Measurements from ENCODE around the gene TOMM34.
A peak's percentile ranks its signal among the peaks of the same experiment; 100 is the strongest.

Gene TOMM34

DNA sequence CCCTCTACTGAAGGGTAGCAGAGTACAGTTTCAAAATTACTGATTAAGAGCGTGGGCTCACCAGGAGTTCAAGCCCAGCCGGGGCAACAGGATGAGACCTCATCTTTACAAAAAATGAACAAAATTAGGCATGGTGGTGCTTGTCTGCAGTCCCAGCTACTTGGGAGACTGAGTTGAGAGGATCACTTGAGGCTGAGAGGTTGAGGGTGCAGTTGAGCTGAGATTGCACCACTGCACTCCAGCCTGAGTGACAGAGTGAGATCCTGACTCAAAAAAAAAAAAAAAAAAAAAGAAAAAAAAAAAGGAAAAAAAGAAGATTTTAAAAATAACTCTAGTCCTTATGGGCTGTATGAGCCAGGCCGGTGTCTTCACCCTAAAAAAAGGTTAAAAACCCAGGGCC, 31.6 kb downstream of the TOMM34 start:
- no peak for DNase-seq

DNA sequence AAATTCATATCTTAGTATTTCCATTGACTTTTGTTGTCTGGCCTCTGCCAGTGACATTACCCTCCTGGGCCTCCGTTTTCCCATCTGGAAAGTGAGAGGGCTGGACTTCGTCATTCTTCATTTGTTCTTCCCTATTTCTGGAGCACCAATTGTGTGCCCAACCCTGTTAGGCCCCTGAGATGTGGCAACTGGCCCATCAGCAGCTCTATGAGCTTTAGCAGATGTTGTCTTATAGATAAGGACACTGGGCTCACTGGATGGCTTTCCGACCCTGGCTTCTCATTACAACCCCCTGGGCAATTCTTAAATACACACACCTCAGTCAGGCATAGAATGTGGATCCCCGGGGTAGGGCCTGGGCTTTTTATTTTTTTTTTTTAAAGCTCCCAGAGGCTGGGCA, 35.7 kb downstream of the TOMM34 start:
- no peak for DNase-seq

DNA sequence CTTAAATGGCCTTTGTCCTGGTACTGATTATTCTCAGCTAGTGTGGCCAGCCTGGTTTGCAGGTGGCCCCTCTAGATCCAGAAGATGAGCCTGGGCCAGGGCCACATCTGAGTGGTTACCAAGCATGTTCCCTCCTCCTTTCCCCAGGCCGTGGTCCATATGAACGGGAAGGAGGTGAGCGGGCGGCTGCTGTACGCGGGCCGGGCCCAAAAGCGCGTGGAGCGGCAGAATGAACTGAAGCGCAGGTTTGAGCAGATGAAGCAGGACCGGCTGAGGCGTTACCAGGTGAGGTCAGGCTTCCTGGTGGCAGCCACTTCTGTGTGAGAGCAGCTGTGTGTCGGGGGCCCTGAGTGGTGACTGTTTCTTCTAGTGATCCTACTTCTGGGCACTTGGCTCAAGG, 38.8 kb downstream of the TOMM34 start:
- no peak for DNase-seq

DNA sequence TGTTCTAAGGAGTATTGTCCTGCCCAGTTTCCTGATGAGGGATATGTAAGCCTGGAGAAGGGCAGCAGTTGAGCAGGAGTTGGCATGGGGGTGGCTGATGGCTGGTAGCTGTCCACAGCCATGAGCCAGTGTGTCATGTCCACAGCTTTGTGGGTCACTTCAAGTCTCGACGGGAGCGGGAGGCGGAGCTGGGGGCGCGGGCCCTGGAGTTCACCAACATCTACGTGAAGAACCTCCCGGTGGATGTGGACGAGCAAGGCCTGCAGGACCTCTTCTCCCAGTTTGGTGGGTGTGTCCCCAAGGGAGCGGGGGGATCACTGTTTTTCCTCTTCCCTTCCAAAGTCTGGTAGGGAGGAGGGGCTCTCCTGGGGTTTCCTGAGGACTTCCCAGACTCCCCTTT, 41.4 kb downstream of the TOMM34 start:
- no peak for DNase-seq

DNA sequence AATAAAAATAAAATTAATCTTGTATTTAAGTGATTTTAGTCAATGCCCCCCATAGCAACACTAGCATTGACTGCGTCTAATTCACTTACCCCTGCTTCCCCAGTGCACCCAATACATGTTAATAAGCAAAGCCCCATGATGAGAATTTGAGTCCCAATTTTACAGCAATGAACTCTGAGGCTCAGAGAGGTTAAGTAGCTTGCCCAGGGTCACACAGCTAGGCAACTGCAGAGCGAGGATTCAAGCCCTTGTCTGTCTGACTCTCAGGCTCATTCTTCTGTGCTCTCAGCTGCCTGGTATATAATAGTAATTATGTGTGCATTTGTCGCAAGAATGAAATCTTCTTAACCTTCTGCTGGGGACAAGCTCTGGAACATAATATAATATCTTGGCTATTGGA, 41.9 kb downstream of the TOMM34 start:
- DNase-seq: no peak

DNA sequence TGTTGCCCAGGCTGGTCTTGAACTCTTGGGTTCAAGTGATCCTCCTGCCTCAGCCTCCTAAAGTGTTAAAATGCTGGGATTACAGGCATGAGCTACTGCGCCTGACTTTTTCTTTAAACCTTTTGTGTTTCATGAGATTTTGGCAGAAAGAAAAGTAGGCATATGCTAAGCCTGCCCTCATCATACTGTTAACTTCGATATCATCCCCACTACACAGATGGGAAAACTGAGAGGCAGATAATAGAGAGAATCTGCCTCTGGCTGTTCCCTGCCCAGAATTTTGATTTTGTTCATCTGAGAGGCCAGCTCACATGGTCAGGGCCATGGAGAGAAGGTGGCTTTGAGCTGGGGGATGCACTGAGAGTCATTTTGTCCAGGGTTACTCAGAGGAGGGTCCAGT, 42.8 kb downstream of the TOMM34 start:
- no peak for DNase-seq

DNA sequence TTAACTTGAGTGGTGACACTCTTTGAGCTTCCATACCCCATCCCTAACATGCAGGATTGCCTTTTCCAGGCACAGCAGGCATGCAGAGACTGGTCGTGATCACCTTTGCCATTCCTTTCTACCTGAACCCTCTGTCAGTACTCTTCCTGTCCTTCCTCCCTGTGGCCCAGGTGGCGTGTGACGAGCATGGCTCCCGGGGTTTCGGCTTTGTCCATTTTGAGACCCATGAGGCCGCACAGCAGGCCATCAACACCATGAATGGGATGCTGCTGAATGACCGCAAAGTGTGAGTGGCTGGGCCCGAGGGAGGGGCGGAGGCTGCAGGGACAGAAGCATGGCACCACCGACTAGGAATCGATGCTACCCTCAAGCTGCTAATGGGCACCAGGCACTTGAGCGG, 43.6 kb downstream of the TOMM34 start:
- DNase-seq: no peak

DNA sequence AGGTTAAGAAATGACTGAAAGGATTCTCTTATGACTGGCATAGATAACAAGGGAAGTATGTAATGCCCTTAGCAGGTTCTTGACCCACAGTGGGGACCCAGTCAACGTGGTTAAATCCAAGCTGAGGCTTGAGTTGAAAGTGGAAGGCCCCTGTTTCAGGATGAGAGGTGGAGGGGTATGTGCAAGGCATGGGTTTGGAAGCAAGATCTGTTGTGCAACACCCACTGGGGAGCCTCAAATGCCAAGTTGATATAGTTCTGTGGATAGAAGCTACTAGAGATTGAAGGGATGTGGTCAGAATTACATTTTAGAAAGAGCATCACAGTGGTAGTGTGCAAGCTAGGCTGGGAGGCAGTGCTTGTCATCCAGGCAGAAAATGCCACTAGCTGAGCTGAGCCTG, 45.3 kb downstream of the TOMM34 start:
- DNase-seq: no peak

DNA sequence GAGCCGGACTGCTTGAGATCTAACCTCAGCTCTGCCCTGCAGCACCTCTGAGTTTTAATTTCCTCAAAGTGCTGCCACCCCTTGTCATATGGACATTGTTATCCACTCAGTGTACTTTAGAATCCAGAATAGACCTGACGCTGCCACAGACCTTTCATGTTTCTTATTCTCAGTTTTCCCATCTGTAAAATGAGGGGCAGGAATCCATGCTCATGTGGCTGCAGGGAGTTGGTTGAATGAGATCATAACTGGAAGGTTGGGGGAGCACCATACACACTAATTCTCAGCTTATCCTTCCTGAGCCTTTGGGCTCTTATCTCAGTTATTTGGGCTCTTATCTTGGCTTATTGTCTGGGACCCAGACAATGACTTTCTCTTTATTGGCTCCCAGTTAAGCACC, 48.0 kb downstream of the TOMM34 start:
- no peak for DNase-seq

DNA sequence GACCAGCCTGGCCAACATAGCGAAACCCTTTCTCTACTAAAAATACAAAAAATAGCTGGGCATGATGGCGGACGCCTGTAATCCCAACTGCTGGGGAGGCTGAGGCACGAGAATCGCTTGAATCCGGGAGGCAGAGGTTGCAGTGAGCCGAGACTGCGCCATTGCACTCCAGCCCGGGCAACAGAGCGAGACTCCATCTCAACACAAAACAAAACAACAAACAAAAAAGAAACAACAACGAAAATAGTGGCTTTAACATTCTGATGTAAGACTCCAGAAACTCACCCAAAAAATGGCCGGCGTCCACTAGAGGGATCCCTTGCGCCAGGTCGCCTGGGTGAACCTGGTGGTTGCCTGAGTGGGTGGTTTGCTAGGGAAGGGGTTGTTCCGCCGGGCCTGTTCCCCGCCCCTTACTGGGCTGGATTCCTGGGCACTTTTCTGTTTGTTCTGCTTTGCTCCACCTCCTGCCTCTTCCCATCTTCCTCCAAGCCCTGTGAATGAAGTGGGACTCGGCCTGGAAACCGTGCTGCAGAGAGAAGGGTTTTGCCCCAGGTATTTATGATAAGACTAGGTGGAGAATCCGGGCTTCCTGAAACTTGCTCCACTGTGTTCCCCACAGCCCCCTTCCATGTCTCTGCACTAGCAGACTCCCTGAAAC, 48.8 kb downstream of the TOMM34 start:
- no peak for DNase-seq

DNA sequence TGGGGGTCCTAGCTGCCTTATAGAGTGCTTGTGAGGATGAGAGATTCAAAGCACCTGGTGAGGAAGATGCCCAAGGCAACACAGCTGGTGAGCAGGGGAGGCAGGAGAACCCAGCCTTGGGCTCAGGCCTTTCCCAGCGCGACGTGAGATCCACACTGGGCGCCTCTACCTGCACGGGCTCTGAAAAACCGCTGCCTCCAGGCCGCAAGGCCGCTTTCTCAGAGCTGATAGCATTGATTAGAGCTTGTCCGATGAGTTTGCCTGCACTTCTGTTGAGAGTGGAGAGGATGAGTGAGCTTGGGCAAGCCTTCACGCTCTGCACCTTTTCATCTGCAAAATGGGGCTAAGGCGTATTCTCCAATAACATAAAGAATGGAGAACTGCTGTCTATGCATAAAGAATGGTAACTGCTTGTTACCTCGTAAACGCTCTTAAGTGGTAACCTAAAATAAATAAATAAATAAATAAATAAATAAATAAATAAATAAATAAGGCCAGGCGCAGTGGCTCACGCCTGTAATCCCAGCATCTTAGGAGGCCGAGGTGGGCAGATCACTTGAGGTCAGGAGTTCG, 49.4 kb downstream of the TOMM34 start:
- no peak for DNase-seq

DNA sequence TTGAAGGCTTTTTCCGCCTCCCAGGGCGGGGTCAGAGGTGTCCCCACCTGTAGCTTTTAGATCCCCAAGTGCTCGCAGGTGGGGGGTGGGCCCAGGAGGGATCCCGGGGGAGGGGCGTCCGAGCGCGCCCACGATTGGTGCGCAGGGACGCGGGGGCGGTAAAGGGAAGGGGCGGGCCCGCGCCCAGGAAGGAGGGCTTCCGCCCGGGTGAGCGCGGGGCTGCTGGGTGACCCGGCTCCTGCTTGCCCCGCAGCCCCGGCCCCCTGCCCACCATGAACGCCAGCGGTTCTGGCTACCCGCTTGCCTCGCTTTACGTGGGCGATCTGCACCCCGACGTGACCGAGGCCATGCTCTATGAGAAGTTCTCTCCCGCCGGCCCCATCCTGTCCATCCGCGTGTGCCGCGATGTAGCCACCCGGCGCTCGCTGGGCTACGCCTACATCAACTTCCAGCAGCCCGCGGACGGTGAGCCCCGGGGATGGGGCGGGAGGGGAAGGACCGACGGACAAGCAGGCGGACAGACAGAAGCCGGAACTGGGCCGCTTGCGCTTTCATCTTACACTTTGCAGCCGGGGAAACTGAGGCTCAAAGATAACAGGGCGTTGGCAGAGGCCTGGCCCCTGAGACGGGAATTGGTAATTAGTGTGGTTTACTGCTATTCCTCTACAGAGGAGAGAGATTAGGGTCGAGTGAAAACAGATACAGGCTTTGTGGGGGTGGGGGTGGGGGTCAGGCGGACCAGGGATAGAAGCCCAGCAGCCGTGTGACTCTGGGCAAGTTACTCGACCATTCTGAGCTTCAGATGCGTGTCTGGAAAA, 50.1 kb downstream of the TOMM34 start, which contains the start of gene PABPC1L:
Gene PABPC1L, plus strand, starts transcription at position 189 of the 818 bp plus-strand sequence. Its CDS starts 84 bp downstream, at position 273.
- DNase-seq: peak; percentile 25

DNA sequence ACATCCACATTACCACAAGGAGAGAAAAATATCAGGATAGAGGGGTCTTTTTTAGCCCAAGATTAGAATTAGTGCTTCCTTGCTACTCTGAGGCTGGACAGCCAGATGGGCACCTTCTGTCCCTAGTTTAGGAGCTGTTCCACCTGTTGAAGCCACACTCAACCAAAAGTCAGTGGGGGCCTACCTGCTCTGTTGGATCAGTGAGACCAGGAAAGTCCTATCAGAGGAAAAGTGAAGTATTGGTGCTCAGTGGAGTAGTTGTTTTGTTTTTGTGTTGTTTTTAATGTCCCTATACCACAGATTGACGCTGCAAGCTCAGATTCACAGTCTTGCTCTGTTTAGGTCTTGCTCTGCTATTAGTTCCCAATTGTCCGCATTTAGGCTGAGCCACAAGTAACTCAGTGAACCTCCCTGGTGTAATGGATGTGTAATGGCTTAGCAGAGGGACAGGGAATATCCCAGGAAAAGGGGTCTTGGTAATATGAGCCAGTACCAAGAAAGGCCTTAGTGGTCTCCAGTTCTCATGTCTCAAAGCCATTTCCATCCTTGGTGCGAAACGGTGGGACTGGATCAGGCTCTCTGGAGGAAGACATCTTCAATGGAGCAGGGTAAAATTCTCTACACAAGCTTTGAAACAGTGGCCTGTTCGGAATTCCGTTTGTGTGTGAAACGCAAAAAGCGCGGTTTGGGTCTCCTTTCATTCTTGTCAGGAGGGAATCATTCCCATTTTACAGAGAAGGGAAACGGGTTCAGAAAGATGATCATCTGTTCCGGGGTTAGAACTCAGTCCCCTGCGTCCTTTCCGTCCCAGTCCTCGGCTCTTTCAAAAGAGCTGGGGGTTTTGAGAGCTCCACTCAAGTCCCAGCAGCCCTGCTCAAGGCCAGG, 51.0 kb downstream of the TOMM34 start:
- DNase-seq: no peak

DNA sequence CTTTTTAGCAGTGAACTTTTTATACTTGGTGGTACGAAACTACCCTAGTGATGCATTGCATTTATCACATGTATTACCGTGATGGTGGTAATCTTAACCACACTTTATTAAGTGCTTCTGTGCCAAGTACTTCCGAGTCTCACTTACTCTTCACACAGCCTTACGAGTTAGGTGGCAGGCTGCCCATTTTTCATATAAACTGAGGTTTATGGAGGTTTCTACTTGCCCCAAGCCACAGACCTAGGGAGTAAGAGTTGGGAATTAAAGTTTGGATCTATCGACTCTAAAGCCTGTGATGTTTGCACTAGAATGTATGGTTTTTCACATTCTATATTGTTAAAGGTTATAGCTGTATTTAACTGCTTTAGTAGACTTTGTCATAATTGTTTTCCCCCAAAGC, 55.8 kb downstream of the TOMM34 start:
- DNase-seq: no peak

DNA sequence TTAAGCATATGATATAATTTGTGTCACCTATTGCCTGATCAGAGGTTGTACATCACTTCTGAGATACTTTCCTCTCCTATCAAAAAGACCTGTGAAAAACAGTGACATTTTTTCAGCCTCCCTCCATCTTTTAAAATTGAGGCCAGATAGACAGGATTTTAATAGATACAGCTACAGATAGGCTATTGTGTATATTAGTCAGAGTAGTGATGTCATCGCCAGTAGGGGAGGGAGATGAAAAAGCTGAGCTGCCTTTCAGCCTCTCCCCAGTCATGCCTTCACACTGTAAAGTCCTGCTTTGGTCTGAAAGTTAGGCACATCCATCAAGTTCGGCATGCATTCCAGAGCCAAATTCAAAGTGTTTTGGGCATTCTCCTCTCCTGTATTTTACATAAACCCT, 58.2 kb downstream of the TOMM34 start:
- no peak for DNase-seq

DNA sequence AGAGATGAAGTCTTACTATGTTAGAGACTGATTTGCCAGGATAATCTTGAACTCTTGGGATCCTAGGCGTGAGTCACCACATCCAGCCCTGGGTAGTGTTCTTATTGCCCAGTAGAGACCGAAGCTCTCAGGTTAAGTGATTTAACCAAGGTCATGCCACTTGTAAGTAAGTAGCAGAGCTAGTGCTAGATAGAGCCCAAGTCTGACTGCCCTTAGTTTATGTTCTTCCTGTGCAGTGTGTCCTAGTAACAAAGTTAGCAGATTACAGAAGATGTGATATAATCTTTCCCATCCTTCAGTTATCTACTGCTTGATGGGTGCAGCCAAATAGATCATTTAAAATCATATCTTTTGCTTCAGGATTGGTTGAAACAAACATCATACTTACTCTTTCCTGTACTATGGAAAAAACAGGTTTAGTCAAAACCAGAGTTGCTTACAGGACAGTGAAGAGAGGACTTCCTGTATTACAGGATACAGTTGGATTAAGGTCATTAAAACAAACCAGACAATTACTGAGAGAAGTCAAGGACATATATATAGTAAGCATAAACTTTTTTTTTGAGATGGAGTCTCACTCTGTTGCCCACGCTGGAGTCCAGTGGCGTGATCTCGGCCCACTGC, 59.9 kb downstream of the TOMM34 start:
- no peak for DNase-seq

DNA sequence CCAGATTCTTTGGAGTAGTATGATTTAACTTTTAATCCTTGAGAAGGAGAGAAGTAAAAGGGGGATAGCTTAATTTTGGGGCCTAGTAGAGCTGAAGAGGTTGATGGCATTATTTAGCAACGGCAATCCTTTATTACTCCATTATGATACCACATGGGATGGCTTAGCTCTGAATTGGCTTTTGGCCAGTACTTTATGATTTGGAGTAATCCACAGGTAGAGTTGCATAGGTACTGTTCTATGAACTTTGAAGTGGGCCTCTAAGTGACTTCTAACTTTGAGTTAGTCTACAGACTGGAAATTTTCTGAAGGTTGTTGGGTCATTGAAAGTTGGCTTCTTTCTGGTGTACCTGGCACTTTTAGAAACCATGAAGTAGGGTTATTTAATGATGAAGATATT, 63.1 kb downstream of the TOMM34 start:
- no peak for DNase-seq

DNA sequence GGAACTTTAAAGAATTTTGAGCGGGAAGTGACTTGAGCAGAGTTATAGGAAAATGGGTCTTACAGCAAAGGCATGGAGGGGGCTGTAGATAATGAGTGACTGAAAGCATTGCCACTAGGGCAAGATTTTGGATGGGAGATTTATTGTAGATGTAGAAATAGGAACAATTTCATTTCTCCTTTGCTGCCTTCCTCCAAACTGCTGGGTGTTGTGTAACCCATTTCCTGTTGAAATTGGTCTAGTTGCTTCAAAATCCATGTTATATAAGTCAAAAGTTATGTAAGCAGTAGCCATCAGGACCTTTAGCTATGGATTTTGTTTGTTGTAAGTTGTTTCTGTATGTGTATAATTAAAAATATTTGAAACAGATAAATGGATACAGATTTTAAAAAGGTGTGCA, 63.6 kb downstream of the TOMM34 start:
- DNase-seq: no peak

DNA sequence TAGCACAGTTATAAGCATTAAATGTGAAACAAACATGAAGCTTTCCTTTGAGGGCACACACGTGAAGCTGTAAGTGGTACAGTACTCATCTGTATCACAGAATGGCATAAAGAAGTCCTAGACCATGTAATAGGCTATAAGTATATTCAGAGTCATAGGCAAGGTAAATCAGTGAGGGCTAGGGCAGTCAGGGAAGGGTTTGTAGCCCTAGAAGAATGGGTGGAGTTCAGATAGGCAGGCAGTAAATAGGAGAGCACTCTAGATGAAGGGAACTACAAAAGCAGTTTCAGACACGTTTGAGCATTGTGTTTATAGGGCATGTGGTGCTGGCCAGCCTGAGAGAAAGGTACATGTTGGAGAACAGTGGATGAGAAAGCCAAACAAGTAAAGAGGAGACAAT, 65.2 kb downstream of the TOMM34 start:
- no peak for DNase-seq
